Stimulated activated naive CD8-positive, alpha-beta T cell treated with anti-CD3 and anti-CD28 coated beads, Interleukin-15, amount 100 ng/mL, for 72 hours (primary cell): ENCODE measurements around the gene ANKRD42.
"Not testable (repeated sequence)": the region's sequence is repeated elsewhere in the genome, so short reads cannot be mapped to it uniquely, and the experiment has no call there.

Experiments
- ATAC-seq: fragments of 150-1000 bp; cut with Tn5 transposase; 2 replicates; pipeline ENCODE4 v1.10.0; 2021; ENCODE audit warnings: mild to moderate bottlenecking, moderate library complexity
- DNase-seq, 2 donors: peaks; one replicate each; pipeline ENCODE4 v3.0.0; 2021 to 2022
- H3K27ac Mint-ChIP-seq, 2 donors: one replicate each; pipeline ENCODE4 v1.8.0; 2022; ENCODE audit warnings: mild to moderate bottlenecking in 2 of 2, mixed read lengths in 2 of 2, moderate library complexity in 2 of 2
- H3K27me3 Mint-ChIP-seq: one replicate; pipeline ENCODE4 v1.8.0; 2022; ENCODE audit warnings: mixed read lengths
- H3K4me1 Mint-ChIP-seq: one replicate; pipeline ENCODE4 v1.8.0; 2022; ENCODE audit warnings: mild to moderate bottlenecking, mixed read lengths
- H3K4me3 Mint-ChIP-seq, 2 donors: one replicate each; pipeline ENCODE4 v1.8.0; 2022; ENCODE audit warnings: mild to moderate bottlenecking in 2 of 2, mixed read lengths in 2 of 2, moderate library complexity in 1 of 2
- H3K9me3 Mint-ChIP-seq, 2 donors: one replicate each; pipeline ENCODE4 v1.8.0; 2022; ENCODE audit warnings: mixed read lengths in 2 of 2

The ANKRD42 gene

GRCh38 chr11:83195649-83196048, 2.1 kb downstream of the ANKRD42 start:
- peaks cover 37% of the 10 kb centered on the region for H3K4me1 Mint-ChIP-seq
- no peak for ATAC-seq
- DNase-seq, result no peak
- no peaks in the 10 kb centered on the region for H3K9me3 Mint-ChIP-seq
- H3K27me3 Mint-ChIP-seq, result no peaks in the 10 kb centered on the region
- H3K4me3 Mint-ChIP-seq, result peak overlapping the region; percentile 52 to 99
- peak overlapping the region in 1 of 2 donors; percentile 63 for H3K27ac Mint-ChIP-seq

- H3K4me1 Mint-ChIP-seq, result peaks cover 22% of the 10 kb centered on the region
- no peak for DNase-seq
- no peak overlapping the region for H3K27ac Mint-ChIP-seq
- H3K4me3 Mint-ChIP-seq, result no peak overlapping the region
- H3K9me3 Mint-ChIP-seq, result no peaks in the 10 kb centered on the region
- H3K27me3 Mint-ChIP-seq, result no peaks in the 10 kb centered on the region
- ATAC-seq, result no peak
These were observed 6.5 kb downstream of the ANKRD42 start for GRCh38 chr11:83200035-83200434.

GRCh38 chr11:83205608-83206185, 12.2 kb downstream of the ANKRD42 start:
- ATAC-seq (no peak), DNase-seq (no peak)
- no peaks in the 10 kb centered on the region for H3K9me3 Mint-ChIP-seq
- no peak overlapping the region for H3K27ac Mint-ChIP-seq
- H3K4me1 Mint-ChIP-seq, result no peaks in the 10 kb centered on the region
- no peak overlapping the region for H3K4me3 Mint-ChIP-seq
- no peaks in the 10 kb centered on the region for H3K27me3 Mint-ChIP-seq

- Mint-ChIP-seq H3K27ac (no peak overlapping the region), H3K4me1 (no peaks in the 10 kb centered on the region), H3K4me3 (no peak overlapping the region), H3K9me3 (no peaks in the 10 kb centered on the region), H3K27me3 (no peaks in the 10 kb centered on the region)
- no peak for DNase-seq
- no peak for ATAC-seq
These were observed 12.7 kb downstream of the ANKRD42 start for GRCh38 chr11:83206221-83206620.

GRCh38 chr11:83206771-83207382, 13.4 kb downstream of the ANKRD42 start:
- DNase-seq, H3K4me1 Mint-ChIP-seq, H3K4me3 Mint-ChIP-seq, H3K27me3 Mint-ChIP-seq, H3K9me3 Mint-ChIP-seq, ATAC-seq: not testable (repeated sequence)
- peak overlapping the region in 1 of 2 donors; percentile 68 for H3K27ac Mint-ChIP-seq

GRCh38 chr11:83219095-83219494, 25.6 kb downstream of the ANKRD42 start:
- no peak overlapping the region for H3K4me3 Mint-ChIP-seq
- ATAC-seq, result no peak
- H3K4me1 Mint-ChIP-seq, result no peaks in the 10 kb centered on the region

GRCh38 chr11:83220260-83220659, 26.7 kb downstream of the ANKRD42 start:
- Mint-ChIP-seq H3K27ac (no peak overlapping the region), H3K4me3 (no peak overlapping the region), H3K9me3 (no peaks in the 10 kb centered on the region), H3K4me1 (no peaks in the 10 kb centered on the region), H3K27me3 (peaks cover 9% of the 10 kb centered on the region)
- DNase-seq (no peak), ATAC-seq (no peak)

More at GRCh38 chr11:83219095-83219494, 25.6 kb downstream of the ANKRD42 start:
- H3K27ac Mint-ChIP-seq, result no peak overlapping the region
- no peaks in the 10 kb centered on the region for H3K9me3 Mint-ChIP-seq
- peaks cover 9% of the 10 kb centered on the region for H3K27me3 Mint-ChIP-seq
- DNase-seq, result no peak

- no peaks in the 10 kb centered on the region for H3K4me1 Mint-ChIP-seq
These were observed 28.2 kb downstream of the ANKRD42 start for GRCh38 chr11:83221694-83222093.

GRCh38 chr11:83222499-83222898, 29.0 kb downstream of the ANKRD42 start:
- DNase-seq (no peak), ATAC-seq (no peak)
- H3K4me3 Mint-ChIP-seq, result no peak overlapping the region
- no peak overlapping the region for H3K27ac Mint-ChIP-seq
- no peaks in the 10 kb centered on the region for H3K4me1 Mint-ChIP-seq
- H3K27me3 Mint-ChIP-seq, result peaks cover 9% of the 10 kb centered on the region
- H3K9me3 Mint-ChIP-seq, result no peaks in the 10 kb centered on the region

More at GRCh38 chr11:83221694-83222093, 28.2 kb downstream of the ANKRD42 start:
- H3K27me3 Mint-ChIP-seq, result peaks cover 9% of the 10 kb centered on the region
- DNase-seq (no peak), ATAC-seq (no peak)
- no peaks in the 10 kb centered on the region for H3K9me3 Mint-ChIP-seq
- H3K27ac Mint-ChIP-seq, result no peak overlapping the region
- no peak overlapping the region for H3K4me3 Mint-ChIP-seq

- Mint-ChIP-seq H3K9me3 (no peaks in the 10 kb centered on the region), H3K4me1 (no peaks in the 10 kb centered on the region), H3K4me3 (no peak overlapping the region), H3K27me3 (peaks cover 9% of the 10 kb centered on the region), H3K27ac (no peak overlapping the region)
- no peak for ATAC-seq
- no peak for DNase-seq
These were observed 29.9 kb downstream of the ANKRD42 start for GRCh38 chr11:83223457-83223856.

- no peak for ATAC-seq
- DNase-seq, result no peak
- Mint-ChIP-seq H3K27ac (no peak overlapping the region), H3K4me1 (no peaks in the 10 kb centered on the region), H3K4me3 (no peak overlapping the region), H3K27me3 (no peaks in the 10 kb centered on the region), H3K9me3 (no peaks in the 10 kb centered on the region)
These were observed 42.3 kb downstream of the ANKRD42 start for GRCh38 chr11:83235825-83236224.

- Mint-ChIP-seq H3K4me3 (no peak overlapping the region), H3K4me1 (no peaks in the 10 kb centered on the region), H3K27ac (no peak overlapping the region), H3K27me3 (no peaks in the 10 kb centered on the region), H3K9me3 (no peaks in the 10 kb centered on the region)
- no peak for ATAC-seq
- no peak for DNase-seq
These were observed 44.6 kb downstream of the ANKRD42 start for GRCh38 chr11:83238111-83238510.

- ATAC-seq, result no peak
- no peaks in the 10 kb centered on the region for H3K27me3 Mint-ChIP-seq
These were observed 47.9 kb downstream of the ANKRD42 start for GRCh38 chr11:83241291-83241946.

GRCh38 chr11:83249445-83249844, 55.9 kb downstream of the ANKRD42 start:
- Mint-ChIP-seq H3K9me3 (no peaks in the 10 kb centered on the region), H3K27ac (no peak overlapping the region), H3K4me3 (no peak overlapping the region), H3K27me3 (no peaks in the 10 kb centered on the region), H3K4me1 (peaks cover 7% of the 10 kb centered on the region)
- ATAC-seq (no peak), DNase-seq (no peak)

More at GRCh38 chr11:83241291-83241946, 47.9 kb downstream of the ANKRD42 start:
- no peaks in the 10 kb centered on the region for H3K4me1 Mint-ChIP-seq
- H3K27ac Mint-ChIP-seq, result no peak overlapping the region
- DNase-seq, result no peak
- no peak overlapping the region for H3K4me3 Mint-ChIP-seq
- H3K9me3 Mint-ChIP-seq, result no peaks in the 10 kb centered on the region

GRCh38 chr11:83249972-83250593, 56.6 kb downstream of the ANKRD42 start:
- Mint-ChIP-seq H3K27me3 (no peaks in the 10 kb centered on the region), H3K4me1 (peaks cover 7% of the 10 kb centered on the region), H3K4me3 (no peak overlapping the region), H3K9me3 (no peaks in the 10 kb centered on the region), H3K27ac (no peak overlapping the region)
- DNase-seq (no peak), ATAC-seq (peak; percentile 59)

GRCh38 chr11:83252266-83252665, 58.8 kb downstream of the ANKRD42 start:
- peaks cover 7% of the 10 kb centered on the region for H3K4me1 Mint-ChIP-seq
- DNase-seq, result no peak
- no peaks in the 10 kb centered on the region for H3K27me3 Mint-ChIP-seq
- H3K9me3 Mint-ChIP-seq, result no peaks in the 10 kb centered on the region
- H3K27ac Mint-ChIP-seq, result no peak overlapping the region
- ATAC-seq, result no peak
- no peak overlapping the region for H3K4me3 Mint-ChIP-seq
